Muscle of arm (tissue), 14 donors: ENCODE measurements around the gene NASP. TPM values are rescaled to one million over a fixed set of nuclear protein-coding genes. Genes with fewer than 3 reads are reported as not detected.

Experiments used
- DNase-seq: peaks from one replicate; pipeline ENCODE4 v3.0.0-alpha.2; 2013
- long read RNA-seq, 11 donors: transcript quantifications; one replicate each; lab custom pipeline, GENCODE V29; 2026
- polyA plus RNA-seq, 12 donors: library from polyadenylated mRNA; unstranded; fragments of 120-200 nt; gene quantifications; one replicate each; pipeline ENCODE4 v1.2.1, GENCODE V29; 2013; ENCODE audit not compliant: insufficient read length in 12 of 12

The NASP gene
- polyA plus RNA-seq: 100 to 1,000 TPM in 11 of 12 donors, not detected in 1; 110 to 302 (median 153) TPM
- long read RNA-seq, donor 1, transcript NASP-209 (2 exons, 541 nt): minor isoform, 8 of 80 reads
- long read RNA-seq, donor 1, transcript NASP-207 (5 exons, 604 nt): major isoform, 21 of 80 reads
- long read RNA-seq, donor 1, transcript NASP-202 (14 exons, 1,538 nt): minor isoform, 9 of 80 reads
- long read RNA-seq, donor 1, transcript NASP-210 (9 exons, 3,659 nt): minor isoform, 7 of 80 reads
- long read RNA-seq, donor 1, partial matches to known transcripts: 31 of 80 reads
- long read RNA-seq, donor 1, other reads (novel, unspliced or antisense): 0 of 80 reads
- long read RNA-seq, donor 2, partial matches to known transcripts: 5 of 21 reads
- long read RNA-seq, donor 2, other reads (novel, unspliced or antisense): 0 of 21 reads
- long read RNA-seq, donor 3, transcript NASP-207 (5 exons, 604 nt): major isoform, 7 of 15 reads
- long read RNA-seq, donor 3, partial matches to known transcripts: 0 of 15 reads
- long read RNA-seq, donor 3, other reads (novel, unspliced or antisense): 0 of 15 reads
- long read RNA-seq, donor 4, partial matches to known transcripts: 19 of 29 reads
- long read RNA-seq, donor 4, other reads (novel, unspliced or antisense): 0 of 29 reads
- long read RNA-seq, donor 5, transcript NASP-210 (9 exons, 3,659 nt): major isoform, 25 of 69 reads
- long read RNA-seq, donor 5, transcript NASP-207 (5 exons, 604 nt): minor isoform, 10 of 69 reads
- long read RNA-seq, donor 5, transcript NASP-201 (15 exons, 3,207 nt): minor isoform, 6 of 69 reads
- long read RNA-seq, donor 5, partial matches to known transcripts: 22 of 69 reads
- long read RNA-seq, donor 5, other reads (novel, unspliced or antisense): 0 of 69 reads
- long read RNA-seq, donor 6, transcript NASP-207 (5 exons, 604 nt): major isoform, 6 of 29 reads
- long read RNA-seq, donor 6, partial matches to known transcripts: 10 of 29 reads
- long read RNA-seq, donor 6, other reads (novel, unspliced or antisense): 0 of 29 reads
- long read RNA-seq, donor 7, transcript NASP-210 (9 exons, 3,659 nt): minor isoform, 5 of 17 reads
- long read RNA-seq, donor 7, transcript NASP-207 (5 exons, 604 nt): major isoform, 7 of 17 reads
- long read RNA-seq, donor 7, partial matches to known transcripts: 0 of 17 reads
- long read RNA-seq, donor 7, other reads (novel, unspliced or antisense): 0 of 17 reads
- long read RNA-seq, donor 8, transcript NASP-210 (9 exons, 3,659 nt): minor isoform, 9 of 44 reads
- long read RNA-seq, donor 8, transcript NASP-201 (15 exons, 3,207 nt): minor isoform, 6 of 44 reads
- long read RNA-seq, donor 8, transcript NASP-207 (5 exons, 604 nt): major isoform, 14 of 44 reads
- long read RNA-seq, donor 8, partial matches to known transcripts: 12 of 44 reads
- long read RNA-seq, donor 8, other reads (novel, unspliced or antisense): 0 of 44 reads
- long read RNA-seq, donor 9, transcript NASP-207 (5 exons, 604 nt): major isoform, 10 of 25 reads
- long read RNA-seq, donor 9, transcript NASP-201 (15 exons, 3,207 nt): minor isoform, 6 of 25 reads
- long read RNA-seq, donor 9, partial matches to known transcripts: 5 of 25 reads
- long read RNA-seq, donor 9, other reads (novel, unspliced or antisense): 0 of 25 reads
- long read RNA-seq, donor 10, transcript NASP-202 (14 exons, 1,538 nt): minor isoform, 5 of 20 reads
- long read RNA-seq, donor 10, transcript NASP-207 (5 exons, 604 nt): major isoform, 10 of 20 reads
- long read RNA-seq, donor 10, partial matches to known transcripts: 0 of 20 reads
- long read RNA-seq, donor 10, other reads (novel, unspliced or antisense): 0 of 20 reads
- long read RNA-seq, donor 11, transcript NASP-207 (5 exons, 604 nt): major isoform, 16 of 67 reads
- long read RNA-seq, donor 11, transcript NASP-201 (15 exons, 3,207 nt): minor isoform, 6 of 67 reads
- long read RNA-seq, donor 11, partial matches to known transcripts: 27 of 67 reads
- long read RNA-seq, donor 11, other reads (novel, unspliced or antisense): 8 of 67 reads

- DNase-seq: peak; percentile 95
Observed at GRCh38 chr1:45583666-45584350, at the start of gene NASP. Gene NASP (plus strand): TSS chr1:45584041. CDS start chr1:45584147, 106 bp downstream.

GRCh38 chr1:45535988-45536766 is 47.7 kb upstream of the NASP start:
- DNase-seq: no peak

DNA sequence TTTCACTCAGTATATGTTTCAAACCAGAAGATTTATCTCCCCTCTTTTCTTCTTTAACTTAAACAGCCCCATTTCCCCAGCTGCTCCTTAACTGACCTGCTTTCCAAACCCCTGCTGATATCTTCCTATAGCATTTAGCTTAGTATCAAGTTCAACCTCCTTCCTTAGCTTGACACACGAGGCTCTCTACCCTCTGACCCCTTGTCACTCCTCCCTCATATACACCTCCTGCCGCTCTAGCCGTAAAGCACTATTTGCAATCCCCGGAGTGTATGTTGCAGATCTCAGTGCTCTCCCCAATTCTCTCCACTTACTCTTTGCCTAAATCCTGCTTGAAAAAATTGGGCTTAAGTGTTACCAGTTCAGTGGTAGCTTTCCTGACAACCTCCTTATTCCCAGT is 47.0 kb upstream of the NASP start:
- DNase-seq: no peak

DNA sequence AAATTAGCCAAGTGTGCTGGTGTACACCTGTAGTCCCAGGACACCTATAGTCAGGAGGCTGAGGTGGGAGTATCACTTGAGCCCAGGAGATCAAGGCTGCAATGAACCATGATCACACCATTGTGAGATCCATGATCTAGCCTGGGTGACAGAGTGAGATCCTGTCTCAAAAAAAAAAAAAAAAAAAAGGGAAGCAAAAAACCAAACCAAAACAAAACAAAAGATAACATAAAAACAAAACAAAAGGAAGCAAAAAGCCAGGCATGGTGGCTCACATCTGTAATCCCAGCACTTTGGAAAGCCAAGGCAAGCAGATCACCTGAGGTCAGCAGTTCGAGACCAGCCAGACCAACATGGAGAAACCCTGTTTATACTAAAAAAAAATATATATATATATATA is 42.6 kb upstream of the NASP start:
- no peak for DNase-seq

DNA sequence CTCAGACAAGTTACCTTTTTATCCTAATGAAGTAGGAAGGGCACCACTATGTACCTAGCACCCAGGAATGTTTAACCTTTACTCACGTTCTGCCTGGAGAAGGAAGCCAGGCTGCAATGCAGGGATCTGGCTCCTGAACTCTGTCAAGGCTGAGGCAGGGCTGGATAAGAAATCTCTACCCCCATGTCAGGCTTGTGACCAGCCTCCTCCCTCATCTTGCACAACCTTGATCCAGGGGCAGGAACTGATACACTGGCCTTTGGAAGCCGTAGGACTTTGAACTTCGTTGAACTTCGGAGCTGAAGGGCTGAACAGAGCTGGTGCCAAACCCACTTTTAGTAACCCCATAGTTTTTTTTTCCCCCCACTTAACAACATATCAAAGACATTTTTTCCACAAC is 41.2 kb upstream of the NASP start:
- DNase-seq: no peak

DNA sequence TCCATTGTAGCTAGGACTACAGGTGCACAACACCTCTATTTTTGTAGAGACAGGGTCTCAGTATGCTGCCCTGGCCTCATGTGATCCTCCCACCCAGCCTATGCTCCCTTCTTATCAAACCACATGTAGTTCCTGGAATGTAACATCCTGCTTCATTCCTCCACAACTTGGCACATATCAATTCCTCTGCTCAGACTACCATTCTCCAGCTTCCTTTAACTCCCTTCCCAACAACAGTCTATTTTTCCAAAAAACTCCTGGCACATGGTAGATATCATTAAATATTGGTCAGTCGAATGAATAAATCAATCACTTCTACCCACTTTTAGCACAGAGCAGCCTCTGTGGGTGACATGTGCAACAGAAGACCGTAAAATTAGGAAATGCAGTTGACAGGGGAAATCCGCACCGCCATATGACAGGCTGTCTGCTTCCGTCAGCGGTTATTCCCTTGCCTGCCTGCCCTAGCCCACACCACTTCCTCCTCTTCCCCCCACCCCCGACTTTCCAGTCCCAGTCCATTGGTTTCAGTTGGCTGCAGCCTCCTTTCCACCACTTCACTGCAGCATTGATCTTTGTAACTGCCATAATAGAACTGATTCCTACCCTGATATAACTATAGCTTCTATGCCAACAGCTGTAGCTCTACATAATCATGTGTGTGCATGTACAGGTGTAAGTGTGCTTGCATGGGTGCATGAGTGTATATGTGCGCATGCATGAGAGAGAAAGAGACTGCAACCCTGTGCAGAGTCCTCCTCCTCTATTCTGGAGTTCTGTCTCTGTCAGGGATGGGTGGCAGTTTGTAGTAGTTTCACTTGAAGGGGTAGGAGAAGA is 40.0 kb upstream of the NASP start:
- DNase-seq: peak; percentile 35

DNA sequence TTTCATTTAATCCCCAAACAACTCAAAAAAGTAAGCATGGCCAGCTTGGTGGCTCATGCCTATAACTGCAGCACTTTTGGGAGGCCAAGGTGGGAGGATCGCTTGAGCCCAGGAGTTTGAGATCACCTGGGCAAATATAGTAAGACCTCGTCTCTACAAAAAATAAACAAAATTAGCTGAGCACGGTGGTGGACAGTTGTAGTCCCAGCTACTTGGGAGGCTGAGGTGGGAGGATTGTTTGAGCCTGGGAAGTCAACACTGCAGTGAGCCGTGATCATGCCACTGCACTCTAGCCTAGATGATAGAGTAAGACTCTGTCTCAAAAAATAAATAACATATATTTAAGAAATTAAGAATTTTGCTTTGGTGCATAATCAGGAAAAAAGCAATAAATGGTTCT is 39.3 kb upstream of the NASP start:
- no peak for DNase-seq

DNA sequence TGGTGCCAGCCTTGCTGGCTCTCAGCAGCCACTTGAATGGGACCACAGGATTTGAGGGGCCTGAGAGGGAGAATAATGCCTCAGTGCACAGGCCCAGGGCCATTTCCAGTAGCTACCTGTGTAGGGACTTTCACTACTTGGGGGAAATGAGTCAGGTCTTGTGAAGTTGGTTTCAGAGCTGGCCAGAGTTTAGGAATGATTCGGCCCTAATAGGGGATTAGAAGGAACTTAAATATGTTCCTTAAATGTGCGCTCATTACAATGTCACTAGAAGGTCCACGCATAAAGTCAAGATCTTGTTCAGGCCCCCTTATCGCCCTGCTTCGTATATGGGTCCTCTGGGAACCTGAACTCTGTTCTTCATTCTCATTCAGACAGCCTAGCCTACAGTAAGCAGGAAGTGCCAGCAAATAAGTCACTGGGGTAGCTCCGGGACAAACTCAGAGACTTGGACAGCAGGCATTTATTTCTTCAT is 38.8 kb upstream of the NASP start:
- DNase-seq: no peak

DNA sequence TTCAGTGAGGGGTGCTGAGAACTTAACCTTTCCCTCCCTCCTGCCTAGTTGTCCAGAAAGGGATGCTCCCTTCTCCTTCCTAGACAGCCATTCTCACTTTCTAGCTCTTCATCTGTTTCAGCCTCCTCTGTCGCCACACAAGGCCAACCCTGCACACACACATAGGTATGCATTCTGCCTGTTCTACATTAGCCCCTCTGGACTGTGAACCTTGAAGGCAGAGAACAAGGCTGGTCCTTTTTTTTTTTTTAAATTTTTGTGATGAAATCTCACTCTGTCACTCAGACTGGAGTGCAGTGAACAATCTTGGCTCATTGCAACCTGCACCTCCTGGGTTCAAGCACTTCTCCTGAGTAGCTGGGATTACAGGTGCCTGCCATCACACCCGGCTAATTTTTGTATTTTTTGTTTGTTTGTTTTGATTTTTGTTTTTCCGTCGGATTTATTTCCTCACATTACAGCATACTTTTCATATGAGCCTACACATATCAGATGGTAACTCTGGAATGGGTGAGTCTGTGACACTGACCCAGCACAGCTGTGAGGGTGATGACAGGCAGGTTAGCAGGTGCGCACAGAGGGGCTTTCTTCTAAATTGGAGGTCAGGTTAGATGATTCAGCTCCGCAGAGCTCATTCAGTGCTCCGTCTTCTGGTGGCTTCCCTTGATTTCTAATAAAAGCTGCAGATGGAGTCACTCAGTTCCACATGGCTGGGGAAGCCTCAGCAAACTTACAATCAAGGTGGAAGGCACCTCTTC is 38.1 kb upstream of the NASP start:
- no peak for DNase-seq

DNA sequence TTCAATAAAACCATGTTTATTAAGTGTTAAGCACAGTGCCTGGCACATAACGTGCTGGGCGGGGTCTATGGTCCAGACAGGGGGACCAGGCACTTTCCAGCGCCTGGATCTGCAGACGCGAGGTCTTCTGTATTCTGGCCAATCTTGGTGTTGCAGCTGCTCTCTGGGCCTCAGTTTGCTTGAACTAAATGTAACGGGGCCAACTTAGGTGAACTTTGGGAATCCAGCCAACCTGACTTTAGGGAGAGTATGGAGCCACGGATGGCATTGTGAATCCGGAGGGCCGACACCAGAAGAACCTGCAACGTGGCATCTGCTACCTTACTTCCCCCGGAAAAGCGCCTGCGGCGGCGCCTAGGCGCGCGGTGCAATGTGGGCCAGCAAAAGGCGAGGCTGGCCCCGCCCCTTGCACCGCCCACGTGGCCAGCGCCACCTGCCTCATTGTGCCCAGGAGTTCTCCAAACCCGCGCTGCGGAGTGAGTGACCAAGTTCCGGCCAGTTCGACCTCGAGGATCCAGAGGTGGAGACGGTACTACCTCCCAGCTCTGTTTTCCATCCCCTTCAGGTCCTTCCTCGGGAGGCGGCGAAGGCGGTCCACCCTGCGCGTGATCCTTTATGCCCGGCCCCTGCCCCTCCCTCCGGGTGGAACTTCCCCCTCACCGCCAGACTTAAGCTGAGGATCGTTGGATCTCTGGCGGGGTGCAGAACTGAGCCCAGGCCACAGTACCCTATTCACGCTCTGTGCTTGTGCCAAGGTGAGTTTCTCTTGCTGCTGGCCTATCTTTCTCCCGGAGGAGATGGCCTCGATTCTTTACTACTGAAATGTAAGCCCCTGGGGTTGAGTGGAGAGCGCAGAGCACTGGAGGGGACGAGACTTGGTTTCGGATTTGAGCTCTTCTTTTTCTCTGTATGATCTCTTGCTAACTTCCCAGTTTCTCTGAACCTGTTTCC is 33.2 kb upstream of the NASP start, which contains the start of gene AKR1A1:
Gene AKR1A1, plus strand, starts transcription at position 426 of the 951 bp plus-strand sequence. CDS start 10,969 bp downstream, outside the sequence.
- DNase-seq: peak; percentile 93

- no peak for DNase-seq
Observed at GRCh38 chr1:45551684-45552083, 32.2 kb upstream of the NASP start.

DNA sequence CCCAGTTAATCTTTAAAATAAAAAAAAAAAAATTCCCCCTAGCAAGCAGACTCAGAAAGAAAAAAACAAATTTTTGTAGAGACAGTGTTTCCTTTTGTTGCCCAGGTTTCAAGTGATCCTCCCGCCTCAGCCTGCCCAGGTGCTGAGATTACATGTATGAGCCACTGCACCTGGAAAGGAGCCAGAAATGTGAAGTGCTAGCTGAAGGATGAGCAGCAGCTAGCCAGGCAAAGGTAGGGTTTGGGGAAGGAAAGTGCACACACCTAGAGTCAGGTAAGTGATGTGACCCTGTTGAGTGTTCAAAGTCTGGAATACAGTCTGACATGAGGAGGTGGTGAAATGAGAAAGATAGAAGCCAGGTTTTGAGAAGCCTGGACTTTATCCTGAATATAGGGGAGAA is 31.5 kb upstream of the NASP start:
- DNase-seq: no peak

- DNase-seq: no peak
Observed at GRCh38 chr1:45554198-45554597, 29.6 kb upstream of the NASP start.

DNA sequence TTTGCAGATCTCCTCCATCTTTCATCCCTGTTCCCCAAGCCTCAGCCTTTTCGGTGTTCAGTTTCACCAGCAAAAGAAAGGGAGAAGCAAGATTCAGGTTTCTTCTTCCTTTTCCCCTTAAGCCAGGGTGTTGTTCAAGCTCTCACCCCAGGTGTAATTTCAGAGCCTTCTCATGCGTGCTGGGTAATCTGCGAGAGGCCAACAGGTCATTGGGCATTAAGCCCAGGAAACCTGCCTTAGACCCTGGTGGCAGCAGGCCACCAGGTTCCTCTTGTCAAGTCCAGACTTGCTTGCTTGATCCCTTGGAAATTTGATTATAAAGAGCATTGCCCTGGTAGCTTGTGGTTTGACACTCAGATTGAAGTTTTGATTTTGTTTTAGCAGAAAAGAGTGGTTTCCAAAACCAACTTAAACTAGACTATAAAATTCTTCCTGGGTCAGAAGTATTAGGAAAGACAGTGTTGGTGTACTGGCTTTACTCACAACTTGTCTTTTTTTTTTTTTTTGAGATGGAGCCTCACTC is 26.4 kb upstream of the NASP start:
- DNase-seq: no peak

- no peak for DNase-seq
Observed at GRCh38 chr1:45563843-45564242, 20.0 kb upstream of the NASP start.
